Measurements from ENCODE around the gene CRYBB1. TPM values are rescaled to one million over a fixed set of nuclear protein-coding genes. Genes with fewer than 3 reads are reported as not detected.

Gene CRYBB1
- polyA plus RNA-seq, 3 donors from 2014 or later, result not detected

DNA sequence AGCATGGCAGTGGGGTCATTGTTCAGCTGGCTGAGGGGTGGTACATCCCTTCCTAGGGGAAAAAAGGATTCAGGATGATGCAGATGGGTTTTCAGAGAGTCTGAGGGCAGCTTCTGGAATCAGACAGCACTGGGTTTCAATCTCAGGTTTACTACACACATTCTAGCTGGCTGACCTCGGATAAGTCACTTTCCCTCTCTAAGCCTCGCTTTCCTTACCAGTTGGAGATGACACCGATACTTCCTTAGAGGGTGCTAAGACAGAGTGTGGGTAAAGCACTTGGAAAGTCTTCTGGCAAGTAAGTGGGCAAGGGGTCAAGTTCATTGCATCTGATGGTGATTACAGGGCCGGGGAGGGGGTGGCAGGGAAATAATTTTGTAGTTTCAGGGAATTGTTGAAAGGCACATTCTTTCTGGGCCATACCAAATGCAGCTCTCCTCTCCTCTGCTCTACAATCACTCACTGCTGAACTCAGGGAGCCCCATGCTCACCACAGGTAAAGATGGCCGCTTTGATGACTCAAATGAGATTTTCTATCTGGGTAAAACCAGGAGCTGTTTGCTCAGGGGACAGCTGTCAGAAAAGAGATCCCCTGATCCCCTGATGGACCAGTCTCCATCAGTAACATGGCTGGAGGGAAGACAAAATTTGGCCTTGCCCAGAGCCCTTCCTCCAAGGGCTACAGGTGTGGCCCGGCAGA is 33.0 kb upstream of the CRYBB1 start:
- Mint-ChIP-seq H3K4me1 (peaks cover 41 to 46% of the 10 kb centered on the region in 2 donors), H3K27ac (no peak overlapping the region), H3K27me3 (ENCODE audit: low read depth in 3 of 3) (peaks cover 3 to 12% (median 9%) of the 10 kb centered on the region in 3 donors), H3K36me3 (no peaks in the 10 kb centered on the region), H3K4me3 (no peak overlapping the region), H3K9me3 (no peaks in the 10 kb centered on the region)
- DNase-seq, result no peak

DNA sequence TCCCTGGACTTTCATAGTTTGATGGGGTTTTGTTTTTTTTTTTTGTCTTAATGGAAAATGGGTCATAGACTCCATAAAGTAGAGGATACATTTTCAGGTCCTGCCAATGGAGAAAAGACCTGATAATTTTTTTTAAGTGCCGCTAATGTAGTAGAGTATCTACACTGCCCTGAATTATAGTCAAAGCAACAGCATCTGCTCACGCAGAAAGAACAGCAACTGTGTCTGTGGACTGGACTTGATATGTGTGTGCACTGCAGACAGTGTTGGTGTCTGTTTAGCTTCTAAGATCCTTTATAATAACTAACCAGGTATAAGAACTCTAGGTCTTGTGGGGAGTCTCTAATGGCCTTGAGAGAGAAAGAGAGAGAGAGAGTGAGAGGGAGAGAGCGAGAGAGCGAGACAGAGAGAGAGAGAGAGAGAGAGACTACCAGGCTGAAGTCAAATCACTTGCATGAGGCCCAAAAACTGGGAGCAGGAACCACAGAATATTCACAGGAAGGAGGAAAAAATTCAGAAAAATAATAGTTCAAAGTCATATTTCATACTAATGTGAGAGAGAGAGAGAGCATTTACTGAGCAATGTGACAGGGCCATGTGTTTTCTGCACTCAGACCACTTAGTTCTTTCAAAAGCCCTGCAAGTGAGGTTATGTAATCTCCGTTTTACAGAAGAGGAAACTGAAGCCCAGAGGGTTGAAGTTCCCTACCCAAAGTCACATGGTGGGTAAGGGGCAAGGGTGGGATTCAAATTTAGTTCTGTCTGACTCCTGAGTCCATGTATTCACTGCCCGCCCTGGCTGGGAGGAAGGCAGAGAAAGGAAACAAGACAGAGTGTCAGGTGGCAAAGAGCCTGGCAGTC is 30.9 kb upstream of the CRYBB1 start:
- H3K27ac Mint-ChIP-seq, result peak overlapping the region; percentile 46 to 81 (median 77)
- peak overlapping the region; percentile 46 to 64 (median 61) for H3K4me3 Mint-ChIP-seq
- DNase-seq, result peak; percentile 45 to 55 (median 52)
- H3K4me1 Mint-ChIP-seq, result peaks cover 62 to 67% of the 10 kb centered on the region in 2 donors
- no peaks in the 10 kb centered on the region for H3K9me3 Mint-ChIP-seq
- H3K36me3 Mint-ChIP-seq, result no peaks in the 10 kb centered on the region
- peaks cover 3 to 11% (median 9%) of the 10 kb centered on the region in 3 donors for H3K27me3 Mint-ChIP-seq (ENCODE audit: low read depth in 3 of 3)

DNA sequence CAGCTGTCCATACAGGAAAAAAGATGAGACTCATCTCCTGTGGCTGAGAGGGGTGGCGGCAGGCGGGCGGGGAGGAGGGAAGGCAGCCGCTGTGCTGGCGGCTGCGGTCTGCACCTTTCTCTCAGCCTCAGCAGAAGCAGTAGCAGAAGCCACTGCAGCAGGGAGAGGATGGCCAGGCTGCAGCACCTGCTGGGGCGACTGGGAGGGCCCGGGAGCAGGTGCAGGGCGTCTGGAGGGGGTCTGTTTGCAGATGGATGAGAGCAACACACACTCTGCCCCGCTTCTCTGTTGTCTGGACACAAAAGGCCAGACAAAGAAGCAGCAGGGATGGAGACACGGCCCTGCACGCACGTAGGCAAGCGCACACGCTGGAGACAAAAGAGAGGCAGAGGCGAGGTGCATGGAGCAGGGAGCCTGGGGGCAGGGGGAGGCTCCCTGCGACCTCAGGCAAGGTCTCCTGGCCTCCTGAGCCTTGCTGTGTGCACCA is 30.2 kb upstream of the CRYBB1 start:
- peaks cover 4 to 11% (median 9%) of the 10 kb centered on the region in 3 donors for H3K27me3 Mint-ChIP-seq (ENCODE audit: low read depth in 3 of 3)
- peak overlapping the region; percentile 46 to 81 (median 74) for H3K27ac Mint-ChIP-seq
- H3K4me3 Mint-ChIP-seq, result peak overlapping the region; percentile 46 to 64 (median 61)
- DNase-seq, result peak; percentile 46 to 57 (median 53)
- peaks cover 69 to 74% of the 10 kb centered on the region in 2 donors for H3K4me1 Mint-ChIP-seq
- no peaks in the 10 kb centered on the region for H3K9me3 Mint-ChIP-seq
- no peaks in the 10 kb centered on the region for H3K36me3 Mint-ChIP-seq

DNA sequence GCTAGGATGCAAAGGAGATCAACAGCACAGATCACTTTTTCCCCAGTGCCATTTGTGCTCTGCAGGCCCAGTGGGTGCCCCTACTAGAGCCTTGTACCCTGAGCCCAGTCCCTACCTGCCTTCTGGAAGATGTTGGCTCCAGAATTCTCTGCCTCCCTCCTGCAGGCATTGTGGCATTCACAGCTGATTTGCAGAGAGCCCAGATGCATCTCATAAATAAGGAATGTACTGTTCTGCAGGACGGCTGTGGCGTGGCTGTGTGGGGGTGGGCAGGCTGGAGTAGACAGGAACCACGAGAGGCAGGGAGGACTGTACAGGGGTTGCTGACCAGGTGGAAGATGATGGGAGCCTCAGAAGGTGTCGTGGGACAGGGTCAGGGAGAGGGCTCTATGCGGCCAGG is 28.3 kb upstream of the CRYBB1 start:
- H3K36me3 Mint-ChIP-seq, result no peaks in the 10 kb centered on the region
- H3K9me3 Mint-ChIP-seq, result no peaks in the 10 kb centered on the region
- H3K4me3 Mint-ChIP-seq, result peak overlapping the region in 1 of 5 donors; percentile 7
- H3K4me1 Mint-ChIP-seq, result peaks cover 88 to 93% of the 10 kb centered on the region in 2 donors
- peaks cover 9 to 22% (median 21%) of the 10 kb centered on the region in 3 donors for H3K27me3 Mint-ChIP-seq (ENCODE audit: low read depth in 3 of 3)
- no peak for DNase-seq
- peak overlapping the region in 5 of 6 donors; percentile 35 to 86 (median 63) for H3K27ac Mint-ChIP-seq

DNA sequence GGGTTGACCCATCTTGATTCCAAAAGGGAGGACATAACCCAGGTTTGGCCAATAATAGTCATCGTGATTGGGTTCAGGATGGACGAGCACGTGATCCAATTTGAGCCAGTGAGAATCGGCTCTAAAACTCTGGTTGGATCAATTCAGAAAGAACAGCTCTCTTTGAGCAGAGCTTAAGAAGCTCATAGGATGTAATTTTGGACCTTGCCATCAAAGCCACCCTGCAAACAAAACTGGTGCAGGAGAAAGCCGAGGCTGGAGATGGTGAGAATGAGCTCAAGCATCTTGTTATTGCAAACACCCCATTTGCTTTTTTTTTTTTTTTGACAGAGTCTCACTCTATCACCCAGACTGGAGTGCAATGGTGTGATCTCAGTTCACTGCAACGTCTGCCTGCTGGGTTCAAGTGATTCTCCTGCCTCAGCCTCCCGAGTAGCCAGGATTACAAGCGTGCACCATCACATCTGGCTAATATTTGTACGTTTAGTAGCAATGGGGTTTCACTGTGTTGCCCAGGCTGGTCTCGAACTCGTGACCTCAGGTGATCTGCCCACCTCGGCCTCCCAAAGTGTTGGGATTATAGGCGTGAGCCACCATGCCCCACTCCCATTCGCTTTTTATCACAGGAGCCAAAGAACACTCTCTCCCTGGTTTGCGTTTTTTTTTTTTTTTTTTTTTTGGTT is 25.7 kb upstream of the CRYBB1 start:
- no peaks in the 10 kb centered on the region for H3K9me3 Mint-ChIP-seq
- peaks cover 6 to 18% (median 17%) of the 10 kb centered on the region in 3 donors for H3K27me3 Mint-ChIP-seq (ENCODE audit: low read depth in 3 of 3)
- H3K4me1 Mint-ChIP-seq, result peaks cover 84 to 90% of the 10 kb centered on the region in 2 donors
- peak; percentile 60 to 68 (median 67) for DNase-seq
- no peaks in the 10 kb centered on the region for H3K36me3 Mint-ChIP-seq
- H3K4me3 Mint-ChIP-seq, result peak overlapping the region; percentile 73 to 89 (median 81)
- H3K27ac Mint-ChIP-seq, result peak overlapping the region; percentile 96 to 99 (median 98)

- H3K4me1 Mint-ChIP-seq, result peaks cover 76 to 82% of the 10 kb centered on the region in 2 donors
- H3K27me3 Mint-ChIP-seq (ENCODE audit: low read depth in 3 of 3), result peaks cover 6 to 20% (median 19%) of the 10 kb centered on the region in 3 donors
- peak overlapping the region; percentile 96 to 99 (median 98) for H3K27ac Mint-ChIP-seq
- DNase-seq, result peak; percentile 81 to 82 (median 82)
- peak overlapping the region; percentile 73 to 89 (median 81) for H3K4me3 Mint-ChIP-seq
- no peaks in the 10 kb centered on the region for H3K9me3 Mint-ChIP-seq
- no peaks in the 10 kb centered on the region for H3K36me3 Mint-ChIP-seq
These were observed 24.9 kb upstream of the CRYBB1 start for GRCh38 chr22:26642465-26643417.

DNA sequence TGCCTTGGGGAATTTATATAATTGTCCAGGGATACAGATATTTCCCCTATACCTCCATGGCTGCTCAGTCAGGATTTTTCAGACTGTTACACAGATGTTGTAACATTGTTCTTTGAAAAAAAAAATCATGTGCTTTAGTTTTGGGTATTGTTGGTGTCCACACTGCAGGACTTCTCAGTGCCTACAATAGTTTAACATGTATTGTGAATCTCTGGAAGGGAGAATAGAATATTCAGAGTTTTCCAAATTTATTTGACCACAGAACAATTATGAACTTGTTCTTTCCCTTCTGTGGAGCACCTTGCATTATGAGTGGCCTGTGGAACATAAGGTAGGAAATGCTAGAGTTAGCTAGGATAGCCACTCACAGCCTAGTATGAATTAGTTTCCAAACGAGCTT is 18.5 kb upstream of the CRYBB1 start:
- H3K36me3 Mint-ChIP-seq, result no peaks in the 10 kb centered on the region

GRCh38 chr22:26635117-26635516 is 17.3 kb upstream of the CRYBB1 start:
- no peak for DNase-seq
- Mint-ChIP-seq H3K4me3 (no peak overlapping the region), H3K27ac (peak overlapping the region in 2 of 6 donors; percentile 10 to 66), H3K36me3 (no peaks in the 10 kb centered on the region), H3K27me3 (ENCODE audit: low read depth in 3 of 3) (peaks cover 1 to 4% (median 2%) of the 10 kb centered on the region in 3 donors), H3K9me3 (no peaks in the 10 kb centered on the region), H3K4me1 (peaks cover 12 to 36% of the 10 kb centered on the region in 2 donors)

More for the DNA sequence above, 18.5 kb upstream of the CRYBB1 start:
- Mint-ChIP-seq H3K27me3 (ENCODE audit: low read depth in 3 of 3) (peaks cover 1 to 4% (median 2%) of the 10 kb centered on the region in 3 donors), H3K9me3 (no peaks in the 10 kb centered on the region), H3K4me3 (no peak overlapping the region), H3K27ac (peak overlapping the region in 3 of 6 donors; percentile 37 to 80 (median 56)), H3K4me1 (peaks cover 21 to 47% of the 10 kb centered on the region in 2 donors)
- no peak for DNase-seq

DNA sequence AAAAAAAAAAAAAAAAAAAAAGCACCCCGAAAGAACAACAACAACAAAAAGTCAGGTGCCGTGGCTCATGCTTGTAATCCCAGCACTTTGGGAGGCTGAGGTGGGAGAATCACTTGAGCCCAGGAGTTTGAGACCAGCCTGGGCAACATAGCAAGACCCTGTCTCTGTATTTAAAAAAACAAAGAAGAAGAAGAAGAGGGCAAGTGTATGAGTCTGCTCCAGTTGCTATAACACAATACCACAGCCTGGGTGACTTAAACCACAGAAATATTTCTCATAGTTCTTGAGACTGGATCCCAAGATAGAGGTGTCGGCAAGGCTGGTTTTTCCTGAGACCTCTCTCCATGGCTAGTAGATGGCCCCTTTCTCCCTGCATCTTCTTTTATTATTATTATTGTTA is 16.4 kb upstream of the CRYBB1 start:
- H3K27ac Mint-ChIP-seq, result no peak overlapping the region
- peaks cover 13 to 37% of the 10 kb centered on the region in 2 donors for H3K4me1 Mint-ChIP-seq
- DNase-seq, result no peak
- H3K36me3 Mint-ChIP-seq, result no peaks in the 10 kb centered on the region
- peaks cover 1 to 4% (median 2%) of the 10 kb centered on the region in 3 donors for H3K27me3 Mint-ChIP-seq (ENCODE audit: low read depth in 3 of 3)
- H3K9me3 Mint-ChIP-seq, result no peaks in the 10 kb centered on the region
- H3K4me3 Mint-ChIP-seq, result no peak overlapping the region

DNA sequence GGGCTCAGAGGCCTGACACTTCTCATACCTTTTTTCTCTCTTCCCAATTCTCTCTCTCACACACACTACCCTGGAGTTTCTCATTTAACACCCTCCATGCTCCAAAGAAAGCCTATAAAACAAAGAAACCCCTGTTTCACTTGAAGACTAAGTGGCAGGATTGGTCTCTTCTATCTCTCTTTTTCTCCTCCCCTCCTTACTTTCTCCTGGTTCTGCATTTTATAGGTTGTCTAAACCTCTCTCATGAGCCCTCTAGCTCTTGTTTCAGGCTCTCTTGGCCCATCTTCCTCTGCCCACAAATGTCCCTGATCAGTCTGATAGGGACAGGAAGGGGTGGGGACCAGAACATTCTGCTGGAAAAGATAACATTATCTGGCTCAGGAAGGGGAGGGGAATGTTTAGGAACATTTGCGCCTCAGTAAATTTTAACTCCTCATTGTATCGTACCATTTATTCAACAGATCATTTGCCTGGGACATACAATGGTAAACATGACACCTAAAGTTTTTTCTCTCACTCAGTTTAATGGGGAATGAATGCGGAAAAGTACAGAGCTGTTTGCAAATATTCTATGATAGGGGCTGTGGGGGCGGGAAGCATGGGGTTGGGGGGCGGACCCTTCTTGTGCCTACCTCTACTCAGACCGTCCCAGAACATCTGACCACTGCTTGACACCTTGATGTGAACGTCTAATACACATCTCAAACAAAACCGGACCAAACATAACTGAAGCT is 14.8 kb upstream of the CRYBB1 start:
- H3K27me3 Mint-ChIP-seq (ENCODE audit: low read depth in 3 of 3), result peaks cover 0 to 2% (median 1%) of the 10 kb centered on the region in 3 donors
- H3K4me1 Mint-ChIP-seq, result peaks cover 27 to 53% of the 10 kb centered on the region in 2 donors

GRCh38 chr22:26631282-26631681 is 13.5 kb upstream of the CRYBB1 start:
- H3K27me3 Mint-ChIP-seq (ENCODE audit: low read depth in 3 of 3), result peaks cover 0 to 2% (median 1%) of the 10 kb centered on the region in 3 donors
- H3K4me1 Mint-ChIP-seq, result peaks cover 29 to 51% of the 10 kb centered on the region in 2 donors
- no peak overlapping the region for H3K4me3 Mint-ChIP-seq
- no peaks in the 10 kb centered on the region for H3K36me3 Mint-ChIP-seq
- DNase-seq, result no peak
- H3K9me3 Mint-ChIP-seq, result peaks cover 0 to 2% (median 0%) of the 10 kb centered on the region in 6 donors
- no peak overlapping the region for H3K27ac Mint-ChIP-seq

More for the DNA sequence above, 14.8 kb upstream of the CRYBB1 start:
- H3K27ac Mint-ChIP-seq, result peak overlapping the region in 2 of 6 donors; percentile 3 to 9
- no peak for DNase-seq
- no peaks in the 10 kb centered on the region for H3K36me3 Mint-ChIP-seq
- no peak overlapping the region for H3K4me3 Mint-ChIP-seq
- H3K9me3 Mint-ChIP-seq, result peaks cover 0 to 2% (median 0%) of the 10 kb centered on the region in 6 donors

Measured in immature natural killer cell (primary cell).